Limb (tissue), 2 donors: ENCODE measurements around the gene FREY1.
A peak's percentile ranks its signal among the peaks of the same experiment; 100 is the strongest.
"Not testable (repeated sequence)": the region's sequence is repeated elsewhere in the genome, so short reads cannot be mapped to it uniquely, and the experiment has no call there.

Experiments
- DNase-seq, 2 donors: peaks; one replicate each; pipeline ENCODE4 v3.0.0-alpha.2; 2016; ENCODE audit errors: extremely low spot score in 2 of 2

Gene FREY1

DNA sequence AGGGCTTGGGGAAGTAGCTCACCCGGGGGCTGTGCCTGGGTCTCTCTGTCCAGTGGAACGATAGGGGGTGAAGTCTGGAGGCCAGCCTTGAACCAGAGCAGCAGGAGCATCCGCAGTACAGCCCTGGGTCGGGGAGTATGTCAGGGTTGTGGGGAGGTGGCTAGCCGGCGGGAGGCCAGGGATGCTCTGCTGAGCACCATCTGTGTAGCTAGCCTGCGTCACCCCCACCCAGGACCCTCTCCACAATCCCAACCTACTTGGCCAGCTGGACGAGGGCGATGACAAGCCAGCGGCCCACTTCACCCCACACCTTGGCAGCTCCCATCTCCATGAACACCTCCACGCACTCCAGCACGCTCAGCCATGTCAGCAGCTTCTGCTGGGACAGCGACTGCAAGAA lies 8.4 kb upstream of the FREY1 start:
- DNase-seq = no peak

DNA sequence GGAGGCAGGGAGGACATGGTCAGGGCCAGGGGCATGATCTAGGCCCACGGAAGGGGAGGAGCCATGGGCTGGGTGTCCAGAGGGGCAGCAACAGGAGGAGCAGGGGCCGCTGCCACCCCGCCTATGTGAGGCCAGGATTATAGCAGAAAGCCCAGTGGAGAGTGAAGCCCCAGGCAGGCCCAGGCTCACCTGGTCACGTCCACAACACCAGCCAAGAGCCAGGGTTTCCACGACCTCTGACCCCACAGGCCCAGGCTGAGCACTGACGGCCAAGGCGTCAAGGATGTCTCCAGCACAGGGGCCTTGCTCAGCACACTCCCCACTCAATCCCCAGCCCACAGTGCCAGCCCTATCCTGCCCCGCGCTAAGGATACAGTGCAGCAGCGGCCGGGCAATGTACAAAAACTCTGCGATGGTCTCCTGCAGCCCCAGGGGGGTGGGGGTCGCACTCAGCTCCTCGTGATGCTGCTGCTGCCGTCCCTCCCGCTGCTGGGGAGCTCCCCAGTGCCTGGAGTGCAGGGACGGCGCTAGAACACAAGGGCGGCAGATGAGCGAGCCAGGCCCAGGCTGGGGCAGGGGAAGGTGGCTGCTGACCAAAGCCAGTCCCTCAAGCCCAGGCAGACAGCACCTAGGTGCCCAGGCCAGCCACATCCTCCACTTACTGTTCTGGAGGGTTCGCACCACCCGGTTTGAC lies 7.0 kb upstream of the FREY1 start:
- no peak for DNase-seq

DNA sequence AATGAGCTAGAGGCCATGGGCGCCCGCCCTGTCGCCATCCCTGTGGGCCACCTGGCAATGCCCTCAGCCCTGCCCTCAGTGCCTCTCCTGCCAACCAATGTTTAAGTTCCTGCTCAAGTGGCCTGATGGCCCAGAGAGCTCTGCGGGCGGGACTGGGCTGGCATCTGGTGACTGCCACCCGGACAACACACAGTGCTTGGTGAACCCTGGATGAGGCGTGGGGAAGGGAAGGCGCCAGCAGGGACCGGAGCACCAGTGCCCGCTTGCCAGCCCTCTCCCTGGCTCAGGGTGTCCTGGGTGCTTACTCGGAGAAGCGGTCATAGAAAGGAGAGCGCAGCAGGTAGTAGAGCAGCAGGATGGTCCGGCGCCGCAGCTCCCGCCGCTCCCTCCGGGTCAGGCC lies 6.4 kb upstream of the FREY1 start:
- DNase-seq = no peak

DNA sequence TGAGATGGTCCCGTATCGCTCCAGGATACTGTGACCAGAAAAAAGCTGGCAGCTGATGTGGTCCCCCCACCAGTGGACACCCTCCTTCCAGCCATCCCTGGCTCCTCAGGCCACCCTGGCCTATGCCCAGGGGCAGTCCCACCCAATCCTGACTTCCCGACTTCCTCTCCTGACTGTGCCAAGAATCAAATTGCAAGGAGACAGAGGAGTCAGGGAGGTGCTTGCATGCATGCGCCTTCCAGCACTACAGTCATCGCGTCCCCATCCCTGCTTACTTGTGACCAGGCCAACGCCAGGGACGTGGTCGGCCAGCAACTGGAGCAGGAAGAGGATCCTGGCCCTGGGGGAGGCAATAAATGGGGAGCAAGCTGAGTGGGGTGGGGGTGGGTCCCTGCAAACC lies 3.6 kb upstream of the FREY1 start:
- DNase-seq = no peak

DNA sequence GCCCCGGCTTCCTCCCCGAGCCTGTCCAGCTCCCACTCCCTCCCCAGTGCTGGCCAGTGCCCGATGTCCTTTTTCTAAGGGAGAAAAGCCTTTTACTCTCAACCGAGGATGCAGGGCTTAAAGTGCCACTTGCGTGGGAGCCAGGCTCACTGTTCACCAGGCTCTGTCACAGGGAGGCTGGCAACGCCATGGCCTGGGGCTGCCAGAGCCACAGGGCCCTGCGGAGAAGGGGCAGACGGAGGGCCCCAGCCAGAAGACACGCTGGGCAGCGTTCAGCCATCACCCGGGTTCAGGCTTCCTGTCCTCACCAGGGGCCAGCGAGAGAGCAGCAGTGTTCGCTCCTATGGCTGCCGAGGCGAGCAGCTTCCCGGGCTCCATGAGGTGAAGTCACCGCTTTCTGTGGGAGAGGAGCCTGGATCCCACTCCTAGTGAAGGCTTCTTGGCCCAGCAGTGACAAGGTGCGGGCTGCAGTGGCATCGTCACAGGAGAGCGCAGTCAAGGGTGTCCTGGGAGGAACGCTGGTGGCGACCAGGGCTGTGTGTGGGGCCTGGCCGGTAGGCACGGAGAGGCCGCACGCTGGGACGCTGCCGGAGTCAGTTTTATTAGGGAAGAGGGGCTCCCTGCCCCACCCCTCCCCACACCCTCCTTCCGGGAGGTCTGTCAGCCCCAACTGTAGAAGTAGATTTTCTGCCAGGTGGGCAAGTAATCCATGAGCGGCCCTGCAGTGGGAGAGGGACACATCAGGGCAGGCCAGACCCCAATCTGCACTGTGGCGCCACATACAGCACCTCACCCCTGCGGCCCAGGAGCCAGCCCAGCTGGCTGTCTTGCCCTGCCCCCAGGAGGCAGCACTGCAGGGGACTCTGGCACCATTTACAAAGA lies 2.8 kb upstream of the FREY1 start:
- DNase-seq = no peak

DNA sequence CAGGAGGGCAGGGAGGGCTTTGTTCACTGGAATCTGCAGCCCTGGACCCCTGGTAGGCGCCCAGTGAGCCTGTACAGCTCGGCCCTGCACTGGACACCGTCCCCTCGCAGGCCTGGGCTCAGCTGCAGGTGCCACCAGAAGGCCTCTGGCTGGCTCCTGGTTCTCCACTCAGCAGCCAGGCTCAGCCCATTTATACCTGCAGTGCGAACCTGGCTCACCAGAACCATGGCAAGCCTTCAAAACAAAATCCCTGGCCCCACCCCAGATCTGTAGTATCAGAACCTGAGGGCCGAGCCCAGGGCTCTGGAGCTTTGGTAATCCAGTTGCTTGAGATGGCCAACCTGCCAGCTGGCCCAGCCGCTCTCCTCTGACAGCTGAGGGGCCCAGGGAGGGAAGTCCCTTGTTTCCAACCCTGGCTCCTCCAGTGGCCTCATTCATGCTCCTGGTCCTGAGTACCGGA lies 870 bp upstream of the FREY1 start:
- DNase-seq = no peak

DNA sequence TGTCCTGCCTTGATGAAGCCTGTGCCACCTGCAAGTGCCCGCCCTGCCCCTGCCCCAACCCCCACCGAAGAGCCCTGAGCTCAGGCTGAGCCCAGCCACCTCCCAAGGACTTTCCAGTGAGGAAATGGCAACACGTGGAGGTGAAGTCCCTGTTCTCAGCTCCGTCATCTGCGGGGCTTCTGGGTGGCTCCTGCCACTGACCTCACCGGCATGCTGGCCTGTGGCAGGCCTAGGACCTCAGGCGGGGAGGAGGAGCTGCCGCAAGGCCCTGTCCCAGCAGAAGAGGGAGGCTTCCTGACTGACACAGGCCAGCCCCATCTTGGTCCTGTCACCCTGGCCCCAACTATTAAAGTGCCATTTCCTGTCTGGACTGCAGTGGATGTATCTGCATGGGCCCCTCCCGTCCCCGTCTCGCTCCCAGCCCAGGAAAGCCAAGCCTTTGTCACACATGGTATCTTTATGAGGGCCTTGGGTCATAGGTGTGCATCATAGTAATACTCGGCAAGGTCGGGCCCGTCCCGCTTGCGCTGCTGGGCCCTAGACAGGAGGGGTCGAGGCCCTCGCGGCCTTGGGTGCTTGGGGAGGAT lies 882 bp downstream of the FREY1 start:
- no peak for DNase-seq

DNA sequence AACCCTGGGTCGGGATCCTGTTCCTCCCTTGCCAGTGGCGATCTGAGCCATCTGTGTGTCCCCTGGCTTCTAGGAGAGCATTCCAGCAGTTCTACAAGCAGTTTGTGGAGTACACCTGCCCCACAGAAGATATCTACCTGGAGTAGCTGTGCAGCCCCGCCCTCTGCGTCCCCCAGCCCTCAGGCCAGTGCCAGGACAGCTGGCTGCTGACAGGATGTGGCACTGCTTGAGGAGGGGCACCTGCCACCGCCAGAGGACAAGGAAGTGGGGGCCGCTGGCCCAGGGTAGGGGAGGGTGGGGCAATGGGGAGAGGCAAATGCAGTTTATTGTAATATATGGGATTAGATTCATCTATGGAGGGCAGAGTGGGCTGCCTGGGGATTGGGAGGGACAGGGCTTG lies 1.5 kb downstream of the FREY1 start:
- DNase-seq = not testable (repeated sequence)

DNA sequence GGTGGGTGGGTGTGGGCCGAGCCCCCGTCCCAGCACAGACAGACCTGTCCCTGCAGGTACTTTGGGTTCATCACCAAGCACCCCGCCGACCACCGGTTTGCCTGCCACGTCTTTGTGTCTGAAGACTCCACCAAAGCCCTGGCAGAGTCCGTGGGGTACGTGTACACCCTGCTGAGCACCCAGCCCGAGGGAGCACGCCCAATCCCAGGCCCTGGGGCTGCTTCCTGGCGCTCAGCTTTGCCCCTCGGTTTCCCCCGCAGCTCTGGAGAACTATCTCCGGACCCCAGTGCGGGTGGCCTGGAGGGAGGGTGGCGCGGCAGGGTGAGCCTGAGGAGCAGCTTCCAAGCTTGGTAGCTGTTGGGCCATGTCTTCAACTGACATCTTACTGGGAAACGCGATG lies 2.0 kb downstream of the FREY1 start:
- DNase-seq = no peak

DNA sequence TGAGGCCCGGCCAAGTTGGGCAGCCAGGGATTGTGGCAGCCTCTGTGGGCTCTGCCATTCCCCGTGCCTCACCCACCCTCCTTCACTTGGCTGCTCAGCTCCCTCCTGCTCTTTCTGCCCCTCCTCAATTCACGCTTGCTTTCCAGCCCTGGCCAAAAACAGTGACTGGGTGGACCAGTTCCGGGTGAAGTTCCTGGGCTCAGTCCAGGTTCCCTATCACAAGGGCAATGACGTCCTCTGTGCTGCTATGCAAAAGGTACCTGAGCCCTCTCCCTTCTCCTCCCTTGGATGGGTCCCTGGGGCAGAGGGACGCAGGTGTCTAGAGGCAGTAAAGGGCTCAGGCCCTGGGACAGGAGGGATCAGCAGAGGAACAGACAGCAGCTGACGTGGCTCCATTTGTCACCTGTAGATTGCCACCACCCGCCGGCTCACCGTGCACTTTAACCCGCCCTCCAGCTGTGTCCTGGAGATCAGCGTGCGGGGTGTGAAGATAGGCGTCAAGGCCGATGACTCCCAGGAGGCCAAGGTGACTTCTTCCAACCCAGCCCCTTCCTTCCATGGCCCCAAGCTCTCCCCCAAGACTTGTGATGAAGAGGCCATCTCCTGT lies 2.7 kb downstream of the FREY1 start:
- no peak for DNase-seq

DNA sequence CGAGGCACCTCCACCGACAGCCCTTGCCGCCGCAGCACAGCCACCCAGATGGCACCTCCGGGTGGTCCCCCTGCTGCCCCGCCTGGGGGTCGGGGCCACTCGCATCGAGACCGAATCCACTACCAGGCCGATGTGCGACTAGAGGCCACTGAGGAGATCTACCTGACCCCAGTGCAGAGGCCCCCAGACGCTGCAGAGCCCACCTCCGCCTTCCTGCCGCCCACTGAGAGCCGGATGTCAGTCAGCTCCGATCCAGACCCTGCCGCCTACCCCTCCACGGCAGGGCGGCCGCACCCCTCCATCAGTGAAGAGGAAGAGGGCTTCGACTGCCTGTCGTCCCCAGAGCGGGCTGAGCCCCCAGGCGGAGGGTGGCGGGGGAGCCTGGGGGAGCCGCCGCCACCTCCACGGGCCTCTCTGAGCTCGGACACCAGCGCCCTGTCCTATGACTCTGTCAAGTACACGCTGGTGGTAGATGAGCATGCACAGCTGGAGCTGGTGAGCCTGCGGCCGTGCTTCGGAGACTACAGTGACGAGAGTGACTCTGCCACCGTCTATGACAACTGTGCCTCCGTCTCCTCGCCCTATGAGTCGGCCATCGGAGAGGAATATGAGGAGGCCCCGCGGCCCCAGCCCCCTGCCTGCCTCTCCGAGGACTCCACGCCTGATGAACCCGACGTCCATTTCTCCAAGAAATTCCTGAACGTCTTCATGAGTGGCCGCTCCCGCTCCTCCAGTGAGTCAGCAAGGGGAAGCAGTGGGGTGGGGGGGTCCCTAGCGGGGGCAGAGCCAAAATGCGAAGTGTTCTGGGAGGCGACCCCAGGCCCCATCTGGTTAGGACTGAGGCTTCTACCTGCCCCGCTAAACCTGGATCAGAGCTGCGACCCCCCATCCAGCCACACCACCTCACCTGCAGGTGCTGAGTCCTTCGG lies 4.4 kb downstream of the FREY1 start:
- no peak for DNase-seq

DNA sequence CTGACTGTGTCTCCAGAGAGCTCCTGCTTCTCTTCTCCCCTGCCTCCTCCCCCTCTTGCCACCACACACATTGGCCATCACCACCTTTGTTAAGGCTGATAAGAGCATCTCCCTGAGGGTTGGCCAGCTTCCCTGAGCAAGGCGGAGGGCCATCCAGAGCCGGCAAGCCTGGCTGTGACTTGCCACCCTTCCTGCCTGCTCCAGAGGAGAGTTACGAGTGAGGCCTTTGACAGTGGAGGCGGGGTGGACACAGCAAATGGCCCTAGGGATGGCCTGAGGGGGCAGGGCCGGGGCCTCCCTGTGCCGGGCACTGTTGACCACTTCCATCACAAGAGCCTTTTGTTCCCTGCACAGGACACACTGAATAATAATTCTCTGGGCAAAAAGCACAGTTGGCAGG lies 5.4 kb downstream of the FREY1 start:
- DNase-seq = no peak

DNA sequence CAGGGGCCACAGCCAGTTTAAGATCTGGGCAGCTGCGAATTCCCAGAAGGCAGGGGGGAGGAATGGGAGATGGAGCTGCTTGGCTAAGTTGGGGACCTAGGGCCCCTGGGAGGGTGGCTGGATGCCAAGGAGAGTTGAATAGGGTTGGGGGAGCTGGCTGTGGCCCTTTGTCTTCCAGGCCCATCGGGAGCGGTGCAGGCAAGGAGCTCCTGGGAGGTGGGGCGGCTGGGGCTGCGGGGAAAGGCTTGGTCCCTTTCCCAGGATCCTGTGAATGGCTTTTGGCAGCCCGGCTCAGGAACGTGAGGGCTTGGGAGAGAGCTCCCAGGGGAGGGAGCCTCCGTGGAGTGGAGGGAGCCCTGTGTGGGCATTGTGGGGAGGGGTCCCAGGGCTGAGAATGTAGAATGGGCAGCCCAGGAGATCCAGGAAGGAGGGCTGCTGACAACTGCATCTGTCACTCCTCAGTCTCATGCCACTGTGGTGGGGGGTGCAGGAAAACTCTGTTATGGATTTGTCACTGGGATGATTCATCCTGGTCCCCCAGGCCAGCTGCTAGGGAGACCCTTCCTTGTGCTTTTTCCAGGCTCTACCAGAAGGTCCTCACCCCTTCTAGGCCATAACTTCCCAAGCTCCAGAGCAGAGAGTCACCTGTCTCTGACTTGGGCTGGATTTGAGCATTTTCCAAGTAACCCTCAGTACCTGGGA lies 6.0 kb downstream of the FREY1 start:
- peak in 1 of 2 donors; percentile 74 for DNase-seq

DNA sequence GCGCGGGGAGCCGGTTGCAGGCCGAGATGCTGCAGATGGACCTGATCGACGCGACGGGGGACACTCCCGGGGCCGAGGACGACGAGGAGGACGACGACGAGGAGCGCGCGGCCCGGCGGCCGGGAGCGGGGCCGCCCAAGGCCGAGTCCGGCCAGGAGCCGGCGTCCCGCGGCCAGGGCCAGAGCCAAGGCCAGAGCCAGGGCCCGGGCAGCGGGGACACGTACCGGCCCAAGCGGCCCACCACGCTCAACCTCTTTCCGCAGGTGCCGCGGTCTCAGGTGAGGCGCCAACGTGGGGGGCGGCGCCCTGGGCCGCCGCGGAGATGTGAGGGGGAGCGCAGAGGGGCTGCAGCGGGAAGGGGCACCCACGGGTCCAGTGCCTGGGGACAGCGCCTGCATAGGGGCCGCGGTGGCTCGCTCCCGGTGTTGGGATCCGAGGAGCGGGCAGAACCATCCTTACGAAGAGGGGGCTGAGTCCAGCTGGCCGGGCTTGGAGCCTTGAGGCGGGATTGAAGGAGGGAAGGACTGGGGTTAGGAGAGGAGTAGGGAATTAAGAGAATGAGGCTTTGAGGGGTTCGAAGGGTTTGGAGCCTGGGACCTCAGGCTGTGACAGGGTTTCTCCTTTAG lies 6.8 kb downstream of the FREY1 start:
- DNase-seq = not testable (repeated sequence)

DNA sequence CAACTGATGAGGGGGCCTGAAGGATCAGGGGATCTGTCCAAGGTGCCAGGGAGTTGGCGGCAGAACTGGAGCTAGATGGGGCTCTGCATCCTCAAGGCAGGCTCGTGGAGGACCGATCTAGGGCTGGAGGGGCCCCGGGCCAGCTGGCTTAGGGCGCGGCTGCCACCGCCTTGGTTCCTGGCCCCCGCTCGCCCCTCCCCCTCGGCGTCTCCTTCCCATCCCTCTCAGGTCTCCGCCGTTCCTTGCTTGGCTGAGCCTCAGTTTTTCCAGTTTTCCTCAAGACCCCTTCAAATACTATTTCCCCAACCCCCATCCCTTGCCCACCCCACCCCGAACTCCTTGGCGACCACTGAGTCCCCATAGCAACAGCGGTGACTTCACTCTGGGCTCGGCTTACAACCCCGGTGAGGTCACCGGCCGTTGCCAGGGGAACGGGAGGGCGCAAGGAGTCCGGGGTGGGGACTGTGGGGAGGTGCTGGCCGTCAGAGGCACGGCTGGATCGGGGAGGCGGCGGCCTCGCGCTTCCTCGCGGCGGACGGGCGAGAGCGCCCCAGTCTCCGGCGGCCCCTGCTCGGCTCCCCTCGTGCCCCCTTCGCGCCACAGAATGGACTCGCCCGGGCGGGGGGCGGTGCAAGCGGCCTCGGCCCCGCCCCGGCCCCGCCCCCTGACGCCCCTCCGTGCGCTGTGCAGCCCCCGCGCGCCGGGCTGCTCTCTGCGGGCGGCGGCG lies 7.5 kb downstream of the FREY1 start:
- DNase-seq = peak; percentile 84 to 93

DNA sequence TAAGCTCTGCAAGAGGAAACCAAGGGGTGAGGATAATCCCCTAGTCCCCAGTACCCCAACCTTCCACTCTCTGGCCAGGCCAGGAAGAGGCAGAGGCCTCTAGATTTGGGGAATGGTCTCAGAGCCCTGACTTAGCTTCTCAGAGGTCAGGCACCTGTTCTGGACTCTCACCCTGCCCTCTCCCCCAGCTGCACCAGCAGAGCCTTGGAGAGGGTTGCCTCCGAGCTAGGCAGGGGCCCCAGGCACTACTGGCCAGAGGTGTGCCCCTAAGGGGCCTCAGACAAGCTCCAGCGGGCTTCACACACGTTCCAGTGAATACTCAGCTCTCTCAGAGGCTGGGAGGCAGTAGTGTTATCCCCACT lies 8.0 kb downstream of the FREY1 start:
- DNase-seq = no peak

DNA sequence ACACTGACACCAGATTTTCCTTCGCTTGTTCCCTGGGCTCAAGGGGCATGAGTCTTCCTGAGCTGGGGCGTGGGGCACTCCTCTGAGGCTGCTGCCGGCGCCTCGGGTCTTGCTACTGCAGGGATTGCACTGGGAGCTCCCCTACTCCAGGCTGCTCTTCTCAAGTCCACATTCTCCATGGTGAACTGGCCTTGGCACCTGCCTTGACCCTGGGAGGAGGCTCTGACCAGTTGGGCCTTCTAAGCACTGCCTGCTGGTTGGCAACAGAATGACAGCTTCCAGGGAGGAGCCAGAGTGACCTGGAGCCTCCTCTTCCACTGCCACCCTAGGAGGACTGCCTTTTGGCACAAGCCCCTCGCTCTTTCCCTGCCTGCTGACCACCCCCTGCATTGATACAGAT lies 9.5 kb downstream of the FREY1 start:
- DNase-seq = no peak

DNA sequence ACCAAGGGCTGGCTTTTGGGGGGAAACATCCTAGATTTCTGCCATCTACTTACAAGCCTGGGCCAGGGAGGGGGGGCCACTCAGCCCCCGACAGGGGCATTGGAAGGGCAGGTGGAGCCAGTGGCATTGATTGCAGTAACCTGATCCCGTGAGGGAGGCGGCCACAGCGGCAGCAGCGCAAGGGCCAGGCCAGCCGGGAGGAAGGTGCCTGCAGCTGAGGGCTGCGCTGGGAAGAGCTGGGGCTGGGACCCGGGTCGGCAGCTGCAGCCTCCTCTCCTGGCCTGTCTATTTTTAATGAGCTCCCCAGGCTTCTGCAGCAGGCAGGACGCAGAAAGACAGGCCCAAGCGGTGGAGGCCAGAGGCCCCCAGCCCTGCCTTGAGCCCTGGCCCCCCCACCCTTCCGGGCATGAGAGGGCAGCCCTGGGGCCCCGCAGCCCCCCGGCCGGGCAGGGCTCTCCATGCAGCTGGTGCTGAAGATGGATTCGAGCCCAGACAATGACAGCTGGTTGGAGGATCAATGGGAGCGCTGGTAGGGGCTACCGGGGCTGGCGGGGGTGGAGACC lies 10.6 kb downstream of the FREY1 start:
- peak; percentile 62 to 71 for DNase-seq
